Measurements from ENCODE around the gene TTLL11.

TTLL11 gene

DNA sequence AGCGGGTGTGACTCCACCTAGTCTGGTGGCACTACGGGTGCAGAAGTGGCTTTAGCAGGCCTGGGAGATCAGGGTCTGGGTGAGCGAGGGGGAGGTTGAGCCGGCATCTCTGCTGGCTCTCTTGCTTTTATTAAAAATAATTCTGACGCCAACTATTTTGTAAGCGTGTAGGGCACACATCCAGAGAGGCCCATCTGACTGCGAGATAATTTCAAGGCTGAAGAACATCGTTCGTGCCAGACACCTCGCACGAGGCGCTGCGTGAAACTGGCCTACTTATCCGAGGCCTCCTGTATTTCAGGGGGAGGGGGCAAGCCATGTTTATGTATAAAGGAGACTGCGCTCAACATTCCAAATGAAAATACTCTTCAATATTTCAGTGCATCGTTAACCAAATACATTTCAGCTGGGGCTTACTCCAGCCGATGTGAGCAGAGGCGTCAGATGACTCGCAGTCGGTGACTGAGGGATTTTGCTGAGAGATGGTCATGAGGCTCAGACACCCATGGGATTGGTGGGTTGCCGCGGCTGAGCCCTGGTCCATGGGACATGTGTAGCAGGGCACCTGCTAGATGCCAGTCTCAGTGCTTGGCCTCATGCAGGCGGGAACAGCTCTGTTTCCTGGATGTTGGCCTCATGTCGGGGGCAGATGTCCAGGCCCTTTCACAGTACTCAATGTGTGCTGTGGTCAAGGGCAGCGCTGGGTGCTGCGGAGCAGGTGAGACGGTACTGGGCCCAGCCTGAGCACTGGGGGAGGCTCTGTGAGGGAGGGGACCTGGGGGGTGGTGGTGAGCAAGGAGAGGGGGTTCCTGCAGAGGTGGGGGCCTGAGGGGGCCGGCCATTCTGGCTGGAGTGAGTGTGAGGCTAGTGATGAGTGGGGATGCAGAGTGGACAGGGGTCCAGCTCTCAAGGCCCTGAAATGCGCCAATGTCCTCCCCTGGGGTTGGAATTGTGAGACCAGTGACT, 240.2 kb downstream of the TTLL11 start:
- POLR2A ChIA-PET (ENCODE audit: low non-redundant PET): no interaction called here
- no peak for DNase-seq (ENCODE audit: low spot score)
- TF ChIP-seq, protein P1, sequence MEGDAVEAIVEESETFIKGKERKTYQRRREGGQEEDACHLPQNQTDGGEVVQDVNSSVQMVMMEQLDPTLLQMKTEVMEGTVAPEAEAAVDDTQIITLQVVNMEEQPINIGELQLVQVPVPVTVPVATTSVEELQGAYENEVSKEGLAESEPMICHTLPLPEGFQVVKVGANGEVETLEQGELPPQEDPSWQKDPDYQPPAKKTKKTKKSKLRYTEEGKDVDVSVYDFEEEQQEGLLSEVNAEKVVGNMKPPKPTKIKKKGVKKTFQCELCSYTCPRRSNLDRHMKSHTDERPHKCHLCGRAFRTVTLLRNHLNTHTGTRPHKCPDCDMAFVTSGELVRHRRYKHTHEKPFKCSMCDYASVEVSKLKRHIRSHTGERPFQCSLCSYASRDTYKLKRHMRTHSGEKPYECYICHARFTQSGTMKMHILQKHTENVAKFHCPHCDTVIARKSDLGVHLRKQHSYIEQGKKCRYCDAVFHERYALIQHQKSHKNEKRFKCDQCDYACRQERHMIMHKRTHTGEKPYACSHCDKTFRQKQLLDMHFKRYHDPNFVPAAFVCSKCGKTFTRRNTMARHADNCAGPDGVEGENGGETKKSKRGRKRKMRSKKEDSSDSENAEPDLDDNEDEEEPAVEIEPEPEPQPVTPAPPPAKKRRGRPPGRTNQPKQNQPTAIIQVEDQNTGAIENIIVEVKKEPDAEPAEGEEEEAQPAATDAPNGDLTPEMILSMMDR (conservative IDR thresholded peaks at IDR 0.05; ENCODE audit: low read depth): no peak
- CTCF ChIA-PET: interaction anchor here (1.1 kb wide), 1 partner anchor 11 kb away, joined by 3 read pairs; no protein-coding TSS in a partner anchor
- H3K27ac ChIP-seq: no peak overlapping the region

DNA sequence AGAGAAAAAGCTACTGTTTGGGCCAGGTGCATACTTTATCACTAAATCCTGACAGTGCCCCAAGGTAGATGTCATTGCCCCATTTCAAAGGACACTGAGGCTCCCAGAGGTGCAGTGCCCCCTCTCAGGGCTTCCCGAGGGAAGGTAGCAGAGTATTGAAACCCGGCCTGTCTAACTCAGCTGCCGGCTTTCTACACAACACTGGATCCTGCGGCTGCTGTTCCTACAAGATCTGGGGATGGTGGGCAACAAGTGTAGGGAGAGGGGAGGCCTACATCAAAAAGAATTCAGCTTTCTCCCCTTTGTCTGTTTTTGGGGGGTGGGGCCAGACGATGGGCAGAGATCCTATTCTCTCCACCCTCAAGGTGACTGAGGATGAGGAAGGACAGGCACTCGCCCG, 240.9 kb downstream of the TTLL11 start:
- POLR2A ChIA-PET (ENCODE audit: low non-redundant PET): no interaction called here
- no peak overlapping the region for H3K27ac ChIP-seq
- CTCF ChIA-PET: interaction anchor here (1.1 kb wide), 1 partner anchor 10 kb away, joined by 3 read pairs; no protein-coding TSS in a partner anchor

DNA sequence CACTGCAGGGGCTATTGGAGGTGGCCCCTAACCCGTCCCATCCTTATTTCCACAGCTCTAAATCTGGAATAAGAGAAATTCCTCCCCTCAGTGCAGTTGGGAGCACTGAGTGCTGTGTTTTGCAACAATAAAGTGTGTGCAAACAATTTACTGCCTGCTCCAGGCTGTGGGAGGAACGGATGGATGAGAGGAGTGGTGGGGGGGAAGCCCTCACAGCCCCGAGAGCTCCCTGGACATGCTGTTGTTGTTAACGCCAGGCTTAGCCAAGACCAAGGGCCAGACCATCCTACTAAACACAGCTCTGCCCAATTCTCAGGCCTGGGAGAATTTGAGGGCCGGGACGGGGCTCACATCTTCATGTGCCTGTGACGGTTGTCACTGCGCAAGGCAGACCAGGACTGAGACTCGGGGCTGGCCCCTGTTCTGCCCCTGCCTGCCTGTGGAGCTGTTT, 241.4 kb downstream of the TTLL11 start:
- no peak for DNase-seq (ENCODE audit: low spot score)
- no peak overlapping the region for H3K27ac ChIP-seq
- TF ChIP-seq, protein P1 (conservative IDR thresholded peaks at IDR 0.05; ENCODE audit: low read depth): no peak
- POLR2A ChIA-PET (ENCODE audit: low non-redundant PET): no interaction called here
- CTCF ChIA-PET: interaction anchor here (0.7 to 1.1 kb wide), 2 partner anchors 9 to 153 kb away, joined by 3 read pairs; no protein-coding TSS in a partner anchor

More for the DNA sequence above, 240.9 kb downstream of the TTLL11 start:
- TF ChIP-seq, protein P1 (conservative IDR thresholded peaks at IDR 0.05; ENCODE audit: low read depth): no peak
- no peak for DNase-seq (ENCODE audit: low spot score)

DNA sequence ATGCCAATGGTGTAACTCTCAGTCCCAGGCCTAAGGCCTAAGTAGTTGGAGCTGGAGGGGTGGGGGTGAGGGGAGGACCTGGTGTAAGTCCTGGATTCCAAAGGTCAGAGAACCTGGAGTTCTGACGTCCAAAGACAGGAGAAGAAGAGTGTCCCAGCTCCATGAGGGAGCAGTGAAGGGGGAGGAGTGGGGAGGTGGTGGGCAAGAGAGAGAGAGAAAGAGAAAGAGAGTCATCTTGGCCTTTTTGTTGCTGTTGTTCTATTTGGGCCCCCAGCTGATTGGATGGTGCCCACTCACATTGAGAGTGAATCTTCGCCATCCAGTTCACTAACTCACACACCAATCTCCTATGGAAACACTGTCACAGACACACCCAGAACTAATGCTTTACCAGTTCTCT, 242.7 kb downstream of the TTLL11 start:
- no peak overlapping the region for H3K27ac ChIP-seq
- ChIA-PET POLR2A (ENCODE audit: low non-redundant PET) (no interaction called here), CTCF (no interaction called here)
- TF ChIP-seq, protein P1 (conservative IDR thresholded peaks at IDR 0.05; ENCODE audit: low read depth): no peak
- no peak for DNase-seq (ENCODE audit: low spot score)

DNA sequence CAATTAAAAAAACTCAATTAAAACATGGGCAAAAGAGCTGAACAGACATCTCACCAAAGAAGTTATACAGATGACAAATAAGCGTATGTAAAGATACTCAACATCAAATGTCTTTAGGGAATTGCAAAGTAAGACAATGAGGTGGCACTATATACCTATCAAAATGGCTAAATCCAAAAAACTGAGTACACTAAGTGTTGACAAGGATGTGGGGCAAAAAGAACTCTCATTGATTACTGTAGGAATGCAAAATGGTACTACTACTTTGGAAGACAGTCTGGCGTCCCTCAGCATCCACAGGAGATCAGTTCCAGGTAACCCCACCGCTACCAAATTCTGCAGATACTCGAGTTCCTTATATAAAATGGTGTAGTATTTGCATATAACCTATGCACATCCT, 243.6 kb downstream of the TTLL11 start:
- POLR2A ChIA-PET (ENCODE audit: low non-redundant PET): no interaction called here
- H3K27ac ChIP-seq: no peak overlapping the region
- TF ChIP-seq, protein P1 (conservative IDR thresholded peaks at IDR 0.05; ENCODE audit: low read depth): no peak
- CTCF ChIA-PET: interaction anchor here (0.6 kb wide), 1 partner anchor 311 kb away, joined by 3 read pairs; no protein-coding TSS in a partner anchor
- no peak for DNase-seq (ENCODE audit: low spot score)

DNA sequence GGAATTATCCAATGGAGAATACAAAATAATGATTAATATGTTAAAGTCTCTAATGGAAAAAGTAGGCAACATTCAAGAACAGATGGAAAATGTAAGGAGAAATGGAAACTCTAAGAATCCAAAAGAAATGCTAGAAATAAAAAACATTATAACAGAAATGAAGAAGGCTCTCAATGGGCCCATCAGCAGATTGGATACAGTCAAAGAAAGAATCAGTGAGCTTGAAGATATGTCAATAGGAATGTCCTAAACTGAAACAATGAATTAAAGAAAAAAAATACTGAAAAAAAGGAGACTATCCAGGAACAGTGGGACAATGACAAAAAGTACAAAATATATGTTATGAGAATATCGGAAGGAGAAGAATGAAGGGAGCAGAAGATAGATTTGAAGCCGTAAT, 248.5 kb downstream of the TTLL11 start:
- TF ChIP-seq, protein P1 (conservative IDR thresholded peaks at IDR 0.05; ENCODE audit: low read depth): no peak
- POLR2A ChIA-PET (ENCODE audit: low non-redundant PET): no interaction called here
- CTCF ChIA-PET: interaction anchor here (0.8 kb wide), 1 partner anchor 208 kb away, joined by 3 read pairs; no protein-coding TSS in a partner anchor
- H3K27ac ChIP-seq: no peak overlapping the region
- no peak for DNase-seq (ENCODE audit: low spot score)

All from RWPE1 (cell line).